Skin epidermis (tissue), 12 donors: ENCODE data around the gene TDRD12.
"Not testable (repeated sequence)": the region's sequence is repeated elsewhere in the genome, so short reads cannot be mapped to it uniquely, and the experiment has no call there.

Experiments used
- H3K27ac ChIP-seq, 21 experiments: fragments of 200-600 bp; sonication (generic) in 11 of 21; one replicate each; pipeline ENCODE4 v1.5.0; 2020; ENCODE audit warnings: mild to moderate bottlenecking in 3 of 21, inconsistent platforms in 2 of 21, moderate library complexity in 2 of 21
- H3K4me3 ChIP-seq, 7 experiments: fragments of 200-600 bp; sonication (generic) in 2 of 7; one replicate each; pipeline ENCODE4 v1.5.0; 2020; ENCODE audit warnings: inconsistent platforms in 2 of 7, mild to moderate bottlenecking in 2 of 7, moderate library complexity in 1 of 7

TDRD12 gene

DNA sequence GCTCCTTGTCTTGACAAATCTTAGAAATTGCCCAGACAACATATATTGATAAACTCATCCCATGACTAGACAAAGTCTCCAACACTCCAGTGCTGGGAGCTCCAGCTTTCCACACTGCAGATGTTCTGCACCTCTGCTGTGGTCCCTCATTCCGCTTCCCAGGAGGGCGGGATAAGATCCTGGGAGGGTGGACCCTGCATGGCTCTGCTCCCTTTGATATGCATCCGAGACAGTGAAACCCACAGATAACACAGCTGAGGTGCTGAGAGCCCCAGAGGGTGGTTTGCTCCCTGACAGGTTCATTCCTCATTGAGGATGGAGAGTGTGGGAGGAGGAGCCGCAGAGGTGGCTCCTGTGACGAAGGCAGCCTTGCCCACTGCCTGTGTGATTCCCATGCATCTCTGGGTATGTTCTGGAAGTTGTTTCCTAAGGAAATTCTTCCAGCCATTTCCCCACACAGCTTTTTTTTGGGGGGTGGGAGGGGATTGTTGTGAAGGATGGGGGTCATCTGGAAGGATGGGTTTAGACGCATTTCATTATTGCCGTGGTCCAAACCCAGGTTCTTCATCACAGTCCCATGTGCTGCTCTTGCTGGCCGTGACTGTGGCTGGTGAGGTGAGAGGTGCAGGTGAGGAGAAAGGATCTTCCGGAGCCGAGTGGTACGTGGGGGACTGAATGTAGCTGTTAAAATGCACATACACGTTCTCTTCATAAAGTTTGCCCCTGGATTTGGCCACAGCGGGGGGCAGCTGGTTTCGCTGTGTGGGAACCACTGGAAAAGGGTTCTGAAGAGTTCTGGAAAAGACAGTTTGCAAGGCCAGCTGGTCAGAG lies 103.6 kb downstream of the TDRD12 start:
- no peak overlapping the region for H3K4me3 ChIP-seq
- no peak overlapping the region for H3K27ac ChIP-seq

GRCh38 chr19:32823747-32824102 lies 104.2 kb downstream of the TDRD12 start:
- H3K27ac ChIP-seq: no peak overlapping the region
- no peak overlapping the region for H3K4me3 ChIP-seq

DNA sequence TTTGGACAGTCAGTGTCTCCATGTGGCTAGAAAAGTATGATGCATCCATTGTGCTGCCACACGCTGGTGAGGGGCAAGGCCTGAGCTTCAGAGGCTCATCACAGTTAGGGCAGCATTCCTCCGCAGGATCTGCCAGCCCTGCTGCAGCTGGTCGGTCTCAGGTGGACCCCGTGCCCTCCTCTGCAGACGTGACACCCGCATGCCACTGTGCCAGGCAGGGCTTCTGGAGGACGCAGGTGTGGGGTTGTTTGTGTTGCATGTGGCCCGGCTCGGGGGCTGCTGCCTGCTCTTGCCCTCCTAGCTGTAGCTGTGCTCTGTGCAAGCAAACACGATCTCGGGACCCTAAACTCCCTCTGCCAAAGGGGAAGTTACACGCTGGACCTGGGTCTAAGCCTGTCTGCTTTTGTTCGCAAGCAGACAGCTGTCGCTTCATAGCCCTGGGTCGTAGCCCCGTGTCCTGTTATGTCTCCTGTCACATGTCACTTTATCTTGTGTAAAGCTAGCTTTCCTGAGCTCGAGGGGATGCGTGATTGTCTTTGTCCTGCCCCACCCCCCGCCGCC lies 104.7 kb downstream of the TDRD12 start:
- no peak overlapping the region for H3K4me3 ChIP-seq
- no peak overlapping the region for H3K27ac ChIP-seq

DNA sequence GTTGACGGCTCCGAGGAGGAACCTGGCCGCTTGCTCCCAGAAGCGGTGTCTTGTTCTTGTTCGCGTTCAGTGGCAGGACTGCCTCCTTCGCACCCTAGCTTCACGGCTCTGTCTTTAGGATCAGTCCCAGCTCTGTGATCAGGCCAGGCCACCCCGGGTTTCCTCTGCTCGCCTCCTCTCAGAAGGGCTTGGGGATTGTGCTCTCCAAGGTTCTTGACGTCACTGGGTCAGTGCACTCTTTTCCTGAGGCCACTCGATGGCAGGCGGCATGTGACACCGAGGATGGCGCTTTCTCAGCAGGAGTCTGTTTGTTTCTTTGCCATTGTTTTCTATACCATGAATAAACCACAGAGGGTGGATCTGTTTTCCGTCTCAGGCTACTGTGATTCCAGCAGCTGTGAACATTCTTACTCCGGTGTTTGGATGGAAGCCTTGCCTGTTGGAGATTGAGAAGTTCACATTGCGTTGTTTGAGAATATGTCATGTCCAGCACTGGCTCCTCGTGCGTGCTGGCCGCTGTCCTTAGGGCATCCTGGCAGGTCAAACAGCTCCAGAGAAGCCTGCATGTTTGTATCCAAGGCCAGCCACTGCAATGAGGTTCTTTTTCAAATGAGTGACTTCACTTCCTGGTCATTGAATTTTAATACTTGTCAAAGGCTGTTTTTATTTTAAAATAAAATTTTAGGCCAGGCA lies 105.5 kb downstream of the TDRD12 start:
- H3K4me3 ChIP-seq: no peak overlapping the region
- H3K27ac ChIP-seq: no peak overlapping the region

DNA sequence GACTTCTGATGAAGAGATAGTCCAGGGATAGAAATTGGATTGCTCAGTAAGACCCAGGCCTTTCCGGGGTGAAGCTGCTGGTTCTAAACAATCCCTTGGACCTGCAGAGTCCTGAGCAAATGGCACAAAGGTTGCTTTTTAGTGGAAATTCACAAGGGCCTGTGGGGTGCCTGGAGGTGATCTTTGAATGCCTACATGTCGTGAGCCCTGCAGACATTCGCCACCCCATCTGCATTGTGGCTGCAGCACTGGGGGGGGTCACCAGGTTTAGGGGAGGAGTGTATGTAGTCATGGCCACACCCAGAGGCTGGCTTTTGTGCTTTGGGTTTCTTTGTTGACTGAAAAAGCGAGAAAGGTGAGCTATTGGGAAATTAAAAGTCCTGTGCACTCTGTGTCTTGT lies 108.6 kb downstream of the TDRD12 start:
- no peak overlapping the region for H3K27ac ChIP-seq
- no peak overlapping the region for H3K4me3 ChIP-seq

DNA sequence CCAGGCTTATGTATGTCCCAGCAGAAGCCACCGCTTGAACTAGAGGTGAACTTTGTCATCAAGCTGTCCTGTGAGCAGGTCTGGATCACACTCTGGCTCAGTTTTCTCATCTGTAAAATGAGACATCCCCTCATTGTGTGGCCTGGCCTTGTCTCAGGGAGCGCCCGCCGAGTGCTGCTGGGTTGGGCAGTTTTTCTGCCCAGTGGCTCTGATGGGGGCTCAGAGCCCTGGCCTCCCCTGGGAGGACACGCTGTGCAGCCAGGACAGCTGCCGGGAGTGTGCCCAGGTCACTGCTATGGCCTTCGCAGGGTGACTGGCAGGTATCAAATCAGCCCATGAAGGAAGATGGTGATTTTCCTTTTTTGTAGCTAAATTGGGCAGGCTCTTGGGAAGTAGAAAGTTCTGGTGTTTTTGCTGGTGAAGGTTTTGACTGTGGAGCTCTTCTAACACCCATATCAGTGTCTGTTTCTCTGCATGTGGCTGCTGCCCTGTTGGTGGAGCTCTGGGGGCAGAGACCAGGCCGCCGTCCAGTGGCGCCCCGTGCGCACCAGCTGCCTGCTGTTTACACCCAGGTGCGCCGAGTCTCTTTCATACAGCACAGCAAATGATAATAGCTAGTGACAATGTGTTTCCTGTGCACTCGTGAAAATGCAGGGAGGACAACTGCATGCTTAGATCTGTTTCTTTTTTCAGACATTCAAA lies 109.2 kb downstream of the TDRD12 start:
- H3K4me3 ChIP-seq: no peak overlapping the region
- H3K27ac ChIP-seq: no peak overlapping the region

DNA sequence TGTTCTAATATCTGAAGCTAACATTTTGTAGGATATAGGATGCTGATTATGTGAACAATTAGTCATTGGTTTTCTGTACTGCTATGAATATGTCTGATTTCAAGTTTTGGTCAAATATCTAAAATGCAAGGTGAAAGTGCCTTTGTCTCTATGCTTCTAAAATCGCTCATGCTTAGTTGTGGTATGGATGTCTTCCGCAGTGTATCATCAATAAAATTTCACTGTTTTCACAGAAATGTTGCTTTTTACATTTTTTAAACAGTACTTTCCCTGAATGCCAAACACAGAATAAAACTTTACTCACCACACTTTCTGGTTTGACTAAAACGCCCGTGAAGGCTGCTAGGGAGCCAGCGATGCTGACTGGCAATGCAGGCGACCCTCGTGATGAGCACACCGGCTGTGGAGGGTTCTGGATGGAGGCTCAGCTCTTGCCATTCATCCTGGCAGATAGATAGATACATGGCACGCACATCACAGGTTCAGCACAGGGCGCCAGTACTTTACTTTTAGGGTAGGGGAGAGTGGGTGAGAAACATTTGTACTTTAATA lies 109.9 kb downstream of the TDRD12 start:
- Histone ChIP-seq H3K4me3 (no peak overlapping the region), H3K27ac (no peak overlapping the region)

DNA sequence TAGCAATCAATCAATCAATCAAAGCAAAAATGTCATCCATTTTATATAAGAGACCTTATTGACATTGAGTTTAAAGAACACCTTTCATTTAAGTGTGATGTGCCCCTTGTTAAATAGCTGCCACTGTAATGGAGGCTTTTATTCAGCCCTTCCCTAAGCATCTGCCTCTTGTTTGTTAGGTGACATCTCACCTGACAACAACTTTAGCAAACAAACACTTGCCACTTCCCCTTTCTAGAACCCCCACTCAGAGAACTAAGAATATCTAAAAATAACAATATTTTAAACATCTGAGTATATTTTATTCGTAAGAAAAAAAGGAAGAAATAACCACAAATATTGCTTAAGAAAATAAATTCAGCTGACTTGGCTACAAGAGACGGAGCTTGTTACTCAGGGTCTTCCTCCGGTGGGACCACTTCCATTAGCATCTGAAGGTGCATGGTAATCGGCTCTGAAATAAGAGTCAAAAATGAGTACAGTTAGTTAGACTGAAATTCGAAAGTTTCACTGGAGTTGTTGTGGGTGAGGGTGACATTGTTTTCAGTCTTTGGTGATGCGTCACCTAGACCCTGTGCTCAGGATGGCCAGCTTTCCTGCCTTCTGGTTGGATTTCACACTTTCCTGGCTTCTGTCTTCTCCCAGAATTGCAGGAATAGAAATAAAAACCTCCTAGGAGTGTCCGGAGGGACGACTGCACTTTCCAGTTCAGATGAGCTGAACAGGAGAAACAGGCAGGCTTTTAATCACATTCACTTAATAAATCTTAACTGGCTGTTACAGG lies 110.9 kb downstream of the TDRD12 start:
- Histone ChIP-seq H3K4me3 (no peak overlapping the region), H3K27ac (no peak overlapping the region)

DNA sequence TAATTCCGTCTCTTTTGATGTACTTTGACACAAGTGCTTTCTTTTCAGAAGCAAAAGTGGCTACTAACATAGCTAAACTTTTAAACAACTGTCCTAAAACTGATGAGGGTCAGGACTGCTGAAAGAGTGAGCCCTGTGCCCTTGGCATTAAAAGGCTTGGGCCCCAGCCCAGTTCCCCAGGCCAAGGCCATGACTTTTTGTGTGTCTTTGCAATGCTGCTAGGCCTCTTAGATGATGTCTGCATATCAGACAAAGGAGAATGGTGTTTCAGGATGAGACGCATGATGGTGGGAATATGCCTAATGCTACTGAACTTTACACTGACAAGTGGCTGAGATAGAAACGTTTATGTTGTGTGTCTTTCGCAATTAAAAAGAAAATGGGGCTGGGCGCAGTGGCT lies 112.0 kb downstream of the TDRD12 start:
- no peak overlapping the region for H3K27ac ChIP-seq
- H3K4me3 ChIP-seq: no peak overlapping the region

- not testable (repeated sequence) for H3K27ac ChIP-seq, H3K4me3 ChIP-seq
These were observed 112.5 kb downstream of the TDRD12 start for GRCh38 chr19:32832094-32832493.

- H3K27ac ChIP-seq, H3K4me3 ChIP-seq: not testable (repeated sequence)
These were observed 113.3 kb downstream of the TDRD12 start for GRCh38 chr19:32832825-32833224.

DNA sequence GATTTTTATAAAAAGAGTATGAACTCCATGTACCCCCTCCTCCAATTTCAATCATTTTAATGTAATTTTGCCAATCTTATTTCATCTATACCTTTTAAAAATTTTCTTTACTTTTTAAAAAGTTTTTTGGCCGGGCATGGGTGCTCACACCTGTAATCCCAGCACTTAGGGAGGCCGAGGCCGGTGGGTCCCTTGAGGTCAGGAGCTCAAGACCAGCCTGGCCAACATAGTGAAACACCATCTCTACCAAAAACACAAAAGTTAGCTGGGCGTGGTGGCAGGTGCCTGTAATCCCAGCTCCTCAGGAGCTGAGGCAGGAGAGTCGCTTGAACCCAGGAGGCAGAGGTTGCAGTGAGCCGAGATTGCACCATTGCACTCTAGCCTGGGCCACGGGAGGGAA lies 113.8 kb downstream of the TDRD12 start:
- not testable (repeated sequence) for H3K27ac ChIP-seq, H3K4me3 ChIP-seq

DNA sequence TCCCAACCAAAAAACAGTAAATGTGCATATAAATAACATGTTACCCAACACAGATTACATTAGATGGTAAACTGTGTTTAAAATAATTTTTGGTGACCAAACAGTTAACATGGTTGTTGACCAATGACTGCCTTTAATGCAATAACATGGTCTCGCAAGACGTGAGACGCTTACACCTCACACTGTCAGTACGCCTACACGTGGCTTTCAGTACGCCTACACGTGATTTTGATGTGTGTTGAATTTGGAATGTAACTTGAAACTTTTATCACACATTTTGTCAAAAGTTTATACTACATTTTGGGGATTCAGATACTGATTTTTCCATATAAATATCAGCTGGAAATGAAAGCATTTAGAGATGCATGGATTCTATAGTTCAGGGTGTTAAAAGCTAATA lies 118.0 kb downstream of the TDRD12 start:
- Histone ChIP-seq H3K4me3 (no peak overlapping the region), H3K27ac (no peak overlapping the region)

GRCh38 chr19:32842061-32842460 lies 122.5 kb downstream of the TDRD12 start:
- Histone ChIP-seq H3K4me3 (no peak overlapping the region), H3K27ac (no peak overlapping the region)

- Histone ChIP-seq H3K27ac (no peak overlapping the region), H3K4me3 (no peak overlapping the region)
These were observed 124.2 kb downstream of the TDRD12 start for GRCh38 chr19:32843716-32844245.

DNA sequence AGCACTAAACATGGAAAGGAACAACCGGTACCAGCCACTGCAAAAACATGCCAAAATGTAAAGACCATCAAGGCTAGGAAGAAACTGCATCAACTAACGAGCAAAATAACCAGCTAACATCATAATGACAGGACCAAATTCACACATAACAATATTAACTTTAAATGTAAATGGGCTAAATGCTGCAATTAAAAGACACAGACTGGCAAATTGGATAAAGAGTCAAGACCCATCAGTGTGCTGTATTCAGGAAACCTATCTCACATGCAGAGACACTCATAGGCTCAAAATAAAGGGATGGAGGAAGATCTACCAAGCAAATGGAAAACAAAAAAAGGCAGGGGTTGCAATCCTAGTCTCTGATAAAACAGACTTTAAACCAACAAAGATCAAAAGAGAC lies 128.5 kb downstream of the TDRD12 start:
- H3K27ac ChIP-seq, H3K4me3 ChIP-seq: not testable (repeated sequence)

DNA sequence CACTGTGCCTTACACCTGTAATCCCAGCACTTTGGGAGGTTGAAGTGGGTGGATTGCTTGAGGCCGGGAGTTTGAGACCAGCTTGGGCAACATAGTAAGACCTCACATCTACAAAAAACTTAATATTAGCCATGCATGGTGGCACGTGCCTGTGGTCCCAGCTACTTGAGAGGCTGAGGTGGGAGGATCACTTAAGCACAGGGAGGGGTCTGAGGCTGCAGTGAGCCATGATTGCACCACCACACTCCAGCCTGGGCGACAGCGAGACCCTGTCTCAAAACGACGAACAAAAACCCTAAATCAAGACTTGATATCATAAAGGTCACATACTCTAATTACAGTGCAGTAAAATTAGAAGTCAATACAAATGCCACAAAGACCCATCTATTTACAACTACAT lies 132.6 kb downstream of the TDRD12 start:
- Histone ChIP-seq H3K27ac (no peak overlapping the region), H3K4me3 (no peak overlapping the region)

DNA sequence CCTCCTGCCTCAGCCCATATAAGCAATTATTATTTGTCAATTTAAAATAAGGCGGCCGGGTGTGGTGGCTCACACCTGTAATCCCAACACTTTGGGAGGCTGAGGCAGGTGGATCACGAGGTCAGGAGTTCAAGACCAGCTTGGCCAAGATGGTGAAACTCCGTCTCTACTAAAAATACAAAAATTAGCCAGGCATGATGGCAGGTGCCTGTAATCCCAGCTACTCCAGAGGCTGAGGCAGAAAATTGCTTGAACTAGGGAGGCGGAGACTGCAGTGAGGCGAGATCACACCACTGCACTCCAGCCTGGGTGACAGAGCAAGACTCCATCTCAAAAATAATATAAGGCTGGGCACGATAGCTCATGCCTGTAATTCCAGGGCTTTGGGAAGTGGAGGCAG lies 137.3 kb downstream of the TDRD12 start:
- not testable (repeated sequence) for H3K4me3 ChIP-seq, H3K27ac ChIP-seq

GRCh38 chr19:32857584-32857983 lies 138.0 kb downstream of the TDRD12 start:
- Histone ChIP-seq H3K27ac (no peak overlapping the region), H3K4me3 (no peak overlapping the region)
